ENCODE data around the gene SYT11.
A peak's percentile ranks its signal among the peaks of the same experiment; 100 is the strongest.

SYT11 gene

GRCh38 chr1:155856975-155857930 is 2.1 kb upstream of the SYT11 start, which contains the start of gene GON4L:
Gene GON4L (minus strand): TSS chr1:155857214. CDS start chr1:155853780, 3,434 bp downstream.
- Histone ChIP-seq H3K4me1 (ENCODE audit: control insufficient read depth in 2 of 2, insufficient read depth in 1 of 2, low read depth in 1 of 2, low read length in 2 of 2) (peaks cover 6 to 10% of the 10 kb centered on the region in 2 donors), H3K79me1 (ENCODE audit: low read depth, low read length) (peaks cover 6% of the 10 kb centered on the region), H3K27me3 (ENCODE audit: control insufficient read depth in 3 of 3, insufficient read depth in 3 of 3, low read depth in 1 of 3, low read length in 3 of 3) (no peaks in the 10 kb centered on the region), H3K4me3 (ENCODE audit: low read length in 2 of 2) (peak within 1 kb of the TSS; percentile 83 to 91), H3K9me3 (replicated peaks in 1 of 2; ENCODE audit: control insufficient read depth in 2 of 2, insufficient read depth in 1 of 2, low read depth in 1 of 2, low read length in 2 of 2) (no peaks in the 10 kb centered on the region), H2AFZ (ENCODE audit: low read length) (peak within 1 kb of the TSS; percentile 80), H3K23ac (ENCODE audit: low read depth, low read length, poor library complexity) (peak within 1 kb of the TSS; percentile 95), H2BK5ac (ENCODE audit: low read length) (no peak within 1 kb of the TSS), H3K27ac (replicated peaks; ENCODE audit: low read length) (no peak within 1 kb of the TSS), H3K9ac (ENCODE audit: low read depth, low read length, poor library complexity) (peak within 1 kb of the TSS; percentile 95), H3K4ac (ENCODE audit: low read length) (no peak within 1 kb of the TSS), H3K4me2 (ENCODE audit: insufficient read depth, low read length, poor library complexity, severe bottlenecking) (peak within 1 kb of the TSS; percentile 61), H2BK12ac (ENCODE audit: low read length) (no peak within 1 kb of the TSS), H4K8ac (ENCODE audit: low read depth, low read length) (no peak within 1 kb of the TSS), H3K14ac (ENCODE audit: low read length) (peak within 1 kb of the TSS; percentile 98), H2AK5ac (ENCODE audit: low read depth, low read length) (no peak within 1 kb of the TSS), H2BK15ac (ENCODE audit: low read length) (peak within 1 kb of the TSS; percentile 67), H4K91ac (ENCODE audit: low read depth, low read length, poor library complexity) (no peak within 1 kb of the TSS), H2BK120ac (ENCODE audit: low read depth, low read length) (no peak within 1 kb of the TSS), H3K18ac (ENCODE audit: low read length) (peak within 1 kb of the TSS; percentile 89), H3K36me3 (replicated peaks in 1 of 2; ENCODE audit: control insufficient read depth in 2 of 2, insufficient read depth in 2 of 2, low read length in 2 of 2) (peaks cover 12 to 38% of the 10 kb centered on the region in 2 donors)
- no CpG with 5 or more reads among the region's 46 CpGs for WGBS, 2 donors (ENCODE audit: extremely low coverage in 2 of 2, insufficient read length in 2 of 2, insufficient replicate concordance in 1 of 2)
- peak; percentile 79 for DNase-seq (ENCODE audit: low spot score)

- H3K4me1 ChIP-seq (ENCODE audit: control insufficient read depth in 2 of 2, insufficient read depth in 1 of 2, low read depth in 1 of 2, low read length in 2 of 2), result peaks cover 6 to 10% of the 10 kb centered on the region in 2 donors
- H4K8ac ChIP-seq (ENCODE audit: low read depth, low read length), result no peak overlapping the region
- no peak overlapping the region for H3K4ac ChIP-seq (ENCODE audit: low read length)
- no peak overlapping the region for H3K23ac ChIP-seq (ENCODE audit: low read depth, low read length, poor library complexity)
- H2BK12ac ChIP-seq (ENCODE audit: low read length), result no peak overlapping the region
- H2BK15ac ChIP-seq (ENCODE audit: low read length), result no peak overlapping the region
- peak overlapping the region; percentile 2 for H3K27ac ChIP-seq (replicated peaks; ENCODE audit: low read length)
- no peak overlapping the region for H2AK5ac ChIP-seq (ENCODE audit: low read depth, low read length)
- H2AFZ ChIP-seq (ENCODE audit: low read length), result peak overlapping the region; percentile 84
- H3K9me3 ChIP-seq (replicated peaks in 1 of 2; ENCODE audit: control insufficient read depth in 2 of 2, insufficient read depth in 1 of 2, low read depth in 1 of 2, low read length in 2 of 2), result no peaks in the 10 kb centered on the region
- no peak overlapping the region for H4K91ac ChIP-seq (ENCODE audit: low read depth, low read length, poor library complexity)
- peak overlapping the region in 1 of 2 donors; percentile 57 for H3K4me3 ChIP-seq (ENCODE audit: low read length in 2 of 2)
- H3K27me3 ChIP-seq (ENCODE audit: control insufficient read depth in 3 of 3, insufficient read depth in 3 of 3, low read depth in 1 of 3, low read length in 3 of 3), result no peaks in the 10 kb centered on the region
- H3K18ac ChIP-seq (ENCODE audit: low read length), result no peak overlapping the region
- DNase-seq (ENCODE audit: low spot score), result no peak
- no peak overlapping the region for H3K14ac ChIP-seq (ENCODE audit: low read length)
- H2BK5ac ChIP-seq (ENCODE audit: low read length), result no peak overlapping the region
- H2BK120ac ChIP-seq (ENCODE audit: low read depth, low read length), result no peak overlapping the region
- H3K4me2 ChIP-seq (ENCODE audit: insufficient read depth, low read length, poor library complexity, severe bottlenecking), result peak overlapping the region; percentile 24
- H3K36me3 ChIP-seq (replicated peaks in 1 of 2; ENCODE audit: control insufficient read depth in 2 of 2, insufficient read depth in 2 of 2, low read length in 2 of 2), result peaks cover 6 to 27% of the 10 kb centered on the region in 2 donors
- no CpG with 5 or more reads among the region's 12 CpGs for WGBS, 2 donors (ENCODE audit: extremely low coverage in 2 of 2, insufficient read length in 2 of 2, insufficient replicate concordance in 1 of 2)
- H3K9ac ChIP-seq (ENCODE audit: low read depth, low read length, poor library complexity), result no peak overlapping the region
- peaks cover 6% of the 10 kb centered on the region for H3K79me1 ChIP-seq (ENCODE audit: low read depth, low read length)
Observed at GRCh38 chr1:155858800-155859233, 550 bp upstream of the SYT11 start.

- H3K79me1 ChIP-seq (ENCODE audit: low read depth, low read length), result peaks cover 6% of the 10 kb centered on the region
- H2BK15ac ChIP-seq (ENCODE audit: low read length), result no peak overlapping the region
- H3K27me3 ChIP-seq (ENCODE audit: control insufficient read depth in 3 of 3, insufficient read depth in 3 of 3, low read depth in 1 of 3, low read length in 3 of 3), result no peaks in the 10 kb centered on the region
- peak overlapping the region; percentile 47 for H3K4ac ChIP-seq (ENCODE audit: low read length)
- H2BK12ac ChIP-seq (ENCODE audit: low read length), result peak overlapping the region; percentile 28
- H3K4me2 ChIP-seq (ENCODE audit: insufficient read depth, low read length, poor library complexity, severe bottlenecking), result peak overlapping the region; percentile 65
- H3K18ac ChIP-seq (ENCODE audit: low read length), result peak overlapping the region; percentile 86
- peak overlapping the region; percentile 37 for H3K23ac ChIP-seq (ENCODE audit: low read depth, low read length, poor library complexity)
- H2BK120ac ChIP-seq (ENCODE audit: low read depth, low read length), result no peak overlapping the region
- H3K9ac ChIP-seq (ENCODE audit: low read depth, low read length, poor library complexity), result peak overlapping the region; percentile 68
- DNase-seq (ENCODE audit: low spot score), result peak; percentile 88
- H3K36me3 ChIP-seq (replicated peaks in 1 of 2; ENCODE audit: control insufficient read depth in 2 of 2, insufficient read depth in 2 of 2, low read length in 2 of 2), result peaks cover 2 to 13% of the 10 kb centered on the region in 2 donors
- H2BK5ac ChIP-seq (ENCODE audit: low read length), result peak overlapping the region; percentile 72
- H3K4me3 ChIP-seq (ENCODE audit: low read length in 2 of 2), result peak overlapping the region; percentile 57 to 82
- no peak overlapping the region for H4K8ac ChIP-seq (ENCODE audit: low read depth, low read length)
- H3K27ac ChIP-seq (replicated peaks; ENCODE audit: low read length), result peak overlapping the region; percentile 84
- peak overlapping the region; percentile 87 for H2AK5ac ChIP-seq (ENCODE audit: low read depth, low read length)
- no peak overlapping the region for H4K91ac ChIP-seq (ENCODE audit: low read depth, low read length, poor library complexity)
- peak overlapping the region; percentile 84 for H2AFZ ChIP-seq (ENCODE audit: low read length)
- WGBS, 2 donors (ENCODE audit: extremely low coverage in 2 of 2, insufficient read length in 2 of 2, insufficient replicate concordance in 1 of 2), result no CpG with 5 or more reads among the region's 35 CpGs
- H3K4me1 ChIP-seq (ENCODE audit: control insufficient read depth in 2 of 2, insufficient read depth in 1 of 2, low read depth in 1 of 2, low read length in 2 of 2), result peaks cover 6 to 10% of the 10 kb centered on the region in 2 donors
- peak overlapping the region; percentile 49 for H3K14ac ChIP-seq (ENCODE audit: low read length)
- no peaks in the 10 kb centered on the region for H3K9me3 ChIP-seq (replicated peaks in 1 of 2; ENCODE audit: control insufficient read depth in 2 of 2, insufficient read depth in 1 of 2, low read depth in 1 of 2, low read length in 2 of 2)
Observed at GRCh38 chr1:155859881-155860871, 809 bp downstream of the SYT11 start.
